ENCODE measurements around the gene NOX5.

NOX5 gene

GRCh38 chr15:69017978-69018377 lies 3.5 kb downstream of the NOX5 start:
- intact Hi-C loops (cut with micrococcal nuclease) = no loop called here
- Mint-ChIP-seq H3K4me3 (no peak overlapping the region), H3K27ac (no peak overlapping the region), H3K27me3 (peaks cover 10% of the 10 kb centered on the region), H3K9me3 (no peaks in the 10 kb centered on the region), H3K36me3 (ENCODE audit: low read depth) (no peaks in the 10 kb centered on the region), H3K4me1 (ENCODE audit: low read depth) (peaks cover 7% of the 10 kb centered on the region)

- Mint-ChIP-seq H3K9me3 (no peaks in the 10 kb centered on the region), H3K4me1 (ENCODE audit: low read depth) (peaks cover 7% of the 10 kb centered on the region), H3K36me3 (ENCODE audit: low read depth) (no peaks in the 10 kb centered on the region), H3K27me3 (peaks cover 10% of the 10 kb centered on the region), H3K27ac (no peak overlapping the region), H3K4me3 (no peak overlapping the region)
- intact Hi-C loops (cut with micrococcal nuclease) = no loop called here
Measured at GRCh38 chr15:69018951-69019350, 4.5 kb downstream of the NOX5 start.

- no peaks in the 10 kb centered on the region for H3K4me1 Mint-ChIP-seq (ENCODE audit: low read depth)
- no peak overlapping the region for H3K27ac Mint-ChIP-seq
- peaks cover 2% of the 10 kb centered on the region for H3K27me3 Mint-ChIP-seq
- intact Hi-C loops (cut with micrococcal nuclease) = no loop called here
- no peak overlapping the region for H3K4me3 Mint-ChIP-seq
- no peaks in the 10 kb centered on the region for H3K36me3 Mint-ChIP-seq (ENCODE audit: low read depth)
- H3K9me3 Mint-ChIP-seq = no peaks in the 10 kb centered on the region
Measured at GRCh38 chr15:69021895-69022294, 7.4 kb downstream of the NOX5 start.

GRCh38 chr15:69025320-69025719 lies 10.8 kb downstream of the NOX5 start:
- intact Hi-C loops (cut with micrococcal nuclease) = no loop called here
- Mint-ChIP-seq H3K27ac (no peak overlapping the region), H3K36me3 (ENCODE audit: low read depth) (no peaks in the 10 kb centered on the region), H3K27me3 (no peaks in the 10 kb centered on the region), H3K4me1 (ENCODE audit: low read depth) (peaks cover 10% of the 10 kb centered on the region), H3K4me3 (no peak overlapping the region), H3K9me3 (no peaks in the 10 kb centered on the region)

- Mint-ChIP-seq H3K9me3 (no peaks in the 10 kb centered on the region), H3K27me3 (peaks cover 4% of the 10 kb centered on the region), H3K36me3 (ENCODE audit: low read depth) (no peaks in the 10 kb centered on the region), H3K27ac (no peak overlapping the region), H3K4me3 (no peak overlapping the region), H3K4me1 (ENCODE audit: low read depth) (peaks cover 10% of the 10 kb centered on the region)
- intact Hi-C loops (cut with micrococcal nuclease) = no loop called here
Measured at GRCh38 chr15:69026355-69026754, 11.9 kb downstream of the NOX5 start.

- Mint-ChIP-seq H3K27me3 (peaks cover 19% of the 10 kb centered on the region), H3K4me3 (no peak overlapping the region), H3K36me3 (ENCODE audit: low read depth) (no peaks in the 10 kb centered on the region), H3K27ac (no peak overlapping the region), H3K4me1 (ENCODE audit: low read depth) (peaks cover 10% of the 10 kb centered on the region), H3K9me3 (no peaks in the 10 kb centered on the region)
- intact Hi-C loops (cut with micrococcal nuclease) = no loop called here
Measured at GRCh38 chr15:69027976-69028518, 13.6 kb downstream of the NOX5 start.

- H3K4me1 Mint-ChIP-seq (ENCODE audit: low read depth) = peaks cover 10% of the 10 kb centered on the region
Measured at GRCh38 chr15:69031013-69032001, 16.8 kb downstream of the NOX5 start.

GRCh38 chr15:69032031-69032430 lies 17.5 kb downstream of the NOX5 start:
- Mint-ChIP-seq H3K4me1 (ENCODE audit: low read depth) (peaks cover 10% of the 10 kb centered on the region), H3K36me3 (ENCODE audit: low read depth) (no peaks in the 10 kb centered on the region), H3K27ac (no peak overlapping the region), H3K4me3 (peak overlapping the region; percentile 8), H3K27me3 (peaks cover 20% of the 10 kb centered on the region), H3K9me3 (no peaks in the 10 kb centered on the region)
- intact Hi-C loops (cut with micrococcal nuclease) = no loop called here

More at GRCh38 chr15:69031013-69032001, 16.8 kb downstream of the NOX5 start:
- H3K36me3 Mint-ChIP-seq (ENCODE audit: low read depth) = no peaks in the 10 kb centered on the region
- no peaks in the 10 kb centered on the region for H3K9me3 Mint-ChIP-seq
- peaks cover 20% of the 10 kb centered on the region for H3K27me3 Mint-ChIP-seq
- H3K27ac Mint-ChIP-seq = no peak overlapping the region
- peak overlapping the region; percentile 62 for H3K4me3 Mint-ChIP-seq
- intact Hi-C loops (cut with micrococcal nuclease) = no loop called here

- Mint-ChIP-seq H3K27me3 (peaks cover 20% of the 10 kb centered on the region), H3K4me1 (ENCODE audit: low read depth) (peaks cover 10% of the 10 kb centered on the region), H3K4me3 (no peak overlapping the region), H3K27ac (no peak overlapping the region), H3K36me3 (ENCODE audit: low read depth) (no peaks in the 10 kb centered on the region), H3K9me3 (no peaks in the 10 kb centered on the region)
- intact Hi-C loops (cut with micrococcal nuclease) = no loop called here
Measured at GRCh38 chr15:69032703-69033373, 18.3 kb downstream of the NOX5 start.

- H3K36me3 Mint-ChIP-seq (ENCODE audit: low read depth) = no peaks in the 10 kb centered on the region
- peaks cover 22% of the 10 kb centered on the region for H3K27me3 Mint-ChIP-seq
- intact Hi-C loops (cut with micrococcal nuclease) = no loop called here
- H3K9me3 Mint-ChIP-seq = no peaks in the 10 kb centered on the region
- H3K4me3 Mint-ChIP-seq = no peak overlapping the region
- H3K27ac Mint-ChIP-seq = no peak overlapping the region
- H3K4me1 Mint-ChIP-seq (ENCODE audit: low read depth) = peaks cover 10% of the 10 kb centered on the region
Measured at GRCh38 chr15:69034352-69034751, 19.9 kb downstream of the NOX5 start.

- H3K36me3 Mint-ChIP-seq (ENCODE audit: low read depth) = no peaks in the 10 kb centered on the region
Measured at GRCh38 chr15:69035205-69035917, 20.9 kb downstream of the NOX5 start.

GRCh38 chr15:69035918-69036258 lies 21.4 kb downstream of the NOX5 start:
- Mint-ChIP-seq H3K9me3 (no peaks in the 10 kb centered on the region), H3K36me3 (ENCODE audit: low read depth) (no peaks in the 10 kb centered on the region), H3K4me1 (ENCODE audit: low read depth) (peaks cover 6% of the 10 kb centered on the region), H3K27me3 (peaks cover 22% of the 10 kb centered on the region), H3K4me3 (no peak overlapping the region), H3K27ac (no peak overlapping the region)
- intact Hi-C loops (cut with micrococcal nuclease) = no loop called here

More at GRCh38 chr15:69035205-69035917, 20.9 kb downstream of the NOX5 start:
- no peak overlapping the region for H3K27ac Mint-ChIP-seq
- H3K9me3 Mint-ChIP-seq = no peaks in the 10 kb centered on the region
- intact Hi-C loops (cut with micrococcal nuclease) = no loop called here
- H3K4me3 Mint-ChIP-seq = no peak overlapping the region
- H3K27me3 Mint-ChIP-seq = peaks cover 22% of the 10 kb centered on the region
- H3K4me1 Mint-ChIP-seq (ENCODE audit: low read depth) = peaks cover 6% of the 10 kb centered on the region

GRCh38 chr15:69036826-69037225 lies 22.3 kb downstream of the NOX5 start:
- Mint-ChIP-seq H3K36me3 (ENCODE audit: low read depth) (no peaks in the 10 kb centered on the region), H3K4me3 (no peak overlapping the region), H3K4me1 (ENCODE audit: low read depth) (peaks cover 6% of the 10 kb centered on the region), H3K27me3 (peaks cover 14% of the 10 kb centered on the region), H3K27ac (no peak overlapping the region), H3K9me3 (no peaks in the 10 kb centered on the region)
- intact Hi-C loops (cut with micrococcal nuclease) = no loop called here

GRCh38 chr15:69037482-69037881 lies 23.0 kb downstream of the NOX5 start:
- Mint-ChIP-seq H3K4me1 (ENCODE audit: low read depth) (peaks cover 6% of the 10 kb centered on the region), H3K27ac (no peak overlapping the region), H3K4me3 (no peak overlapping the region), H3K9me3 (no peaks in the 10 kb centered on the region), H3K36me3 (ENCODE audit: low read depth) (no peaks in the 10 kb centered on the region), H3K27me3 (peaks cover 7% of the 10 kb centered on the region)
- intact Hi-C loops (cut with micrococcal nuclease) = no loop called here
